ENCODE measurements around the gene HAUS5.

DNA sequence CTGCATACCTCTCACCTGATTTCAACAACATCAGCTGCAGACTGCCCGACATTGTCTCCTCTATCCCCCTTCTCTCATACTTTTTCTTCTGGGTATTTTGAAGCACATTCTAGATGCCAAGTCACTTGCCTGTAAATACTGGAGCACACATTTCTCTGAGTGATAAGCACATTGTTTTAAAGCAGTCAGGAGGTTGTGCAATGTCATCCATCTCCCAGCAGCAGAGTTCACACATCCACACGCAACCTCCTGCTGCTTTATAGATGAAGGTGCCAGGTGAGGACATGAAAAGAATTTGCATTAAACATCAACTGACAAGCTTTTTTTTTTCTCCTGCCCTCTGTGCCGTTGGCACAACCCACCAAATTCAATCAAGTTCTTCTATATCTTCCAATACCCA is 59.3 kb downstream of the HAUS5 start:
- TF ChIP-seq POLR2A (IDR thresholded peaks at IDR 0.05) (no peak), EP300 (IDR thresholded peaks at IDR 0.05) (no peak)
- TF ChIP-seq, protein P1, sequence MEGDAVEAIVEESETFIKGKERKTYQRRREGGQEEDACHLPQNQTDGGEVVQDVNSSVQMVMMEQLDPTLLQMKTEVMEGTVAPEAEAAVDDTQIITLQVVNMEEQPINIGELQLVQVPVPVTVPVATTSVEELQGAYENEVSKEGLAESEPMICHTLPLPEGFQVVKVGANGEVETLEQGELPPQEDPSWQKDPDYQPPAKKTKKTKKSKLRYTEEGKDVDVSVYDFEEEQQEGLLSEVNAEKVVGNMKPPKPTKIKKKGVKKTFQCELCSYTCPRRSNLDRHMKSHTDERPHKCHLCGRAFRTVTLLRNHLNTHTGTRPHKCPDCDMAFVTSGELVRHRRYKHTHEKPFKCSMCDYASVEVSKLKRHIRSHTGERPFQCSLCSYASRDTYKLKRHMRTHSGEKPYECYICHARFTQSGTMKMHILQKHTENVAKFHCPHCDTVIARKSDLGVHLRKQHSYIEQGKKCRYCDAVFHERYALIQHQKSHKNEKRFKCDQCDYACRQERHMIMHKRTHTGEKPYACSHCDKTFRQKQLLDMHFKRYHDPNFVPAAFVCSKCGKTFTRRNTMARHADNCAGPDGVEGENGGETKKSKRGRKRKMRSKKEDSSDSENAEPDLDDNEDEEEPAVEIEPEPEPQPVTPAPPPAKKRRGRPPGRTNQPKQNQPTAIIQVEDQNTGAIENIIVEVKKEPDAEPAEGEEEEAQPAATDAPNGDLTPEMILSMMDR (IDR thresholded peaks at IDR 0.05): no peak
